NCI-H460 (cell line): ENCODE data around the gene EDN1. TPM values are rescaled to one million over a fixed set of nuclear protein-coding genes. Genes with fewer than 3 reads are reported as not detected.
A peak's percentile ranks its signal among the peaks of the same experiment; 100 is the strongest.
"Not testable (repeated sequence)": the region's sequence is repeated elsewhere in the genome, so short reads cannot be mapped to it uniquely, and the experiment has no call there.

Source experiments
- DNase-seq: peaks from one replicate; pipeline ENCODE4 v3.0.0-alpha.2; 2016; ENCODE audit warnings: low read depth; ENCODE audit errors: extremely low read depth
- total RNA-seq: library from RNA; depleted of rRNA; stranded (reverse); fragments of >200 nt; shearing (Covaris generic); gene quantifications from 2 replicates; pipeline ENCODE4 v1.2.3, GENCODE V29; 2014

The EDN1 gene
- total RNA-seq, 1 experiment from 2014 or later: 12.0 TPM

- DNase-seq: no peak
Measured at GRCh38 chr6:12318749-12319148, 28.6 kb downstream of the EDN1 start.

DNA sequence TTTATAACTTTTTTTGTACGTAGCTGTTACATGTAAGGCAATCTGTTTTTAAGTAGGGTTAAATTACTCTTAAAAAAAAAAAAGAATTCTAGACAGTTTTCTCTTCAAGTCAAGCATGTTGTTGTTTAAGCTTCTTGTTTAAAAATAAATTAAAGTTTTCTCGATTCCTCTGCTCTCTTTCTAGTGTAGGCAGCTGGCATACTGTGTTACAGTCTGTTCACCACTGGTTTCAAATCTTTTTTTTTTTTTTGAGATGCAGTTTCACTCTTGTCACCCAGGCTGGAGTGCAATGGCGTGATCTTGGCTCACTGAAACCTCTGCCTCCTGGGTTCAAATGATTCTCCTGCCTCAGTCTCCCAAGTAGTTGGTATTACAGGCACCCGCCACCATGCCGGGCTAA lies 29.9 kb downstream of the EDN1 start:
- DNase-seq: not testable (repeated sequence)

GRCh38 chr6:12324099-12324498 lies 33.9 kb downstream of the EDN1 start:
- DNase-seq: peak; percentile 74

- DNase-seq: no peak
Measured at GRCh38 chr6:12324748-12325147, 34.6 kb downstream of the EDN1 start.

- DNase-seq: no peak
Measured at GRCh38 chr6:12325872-12326271, 35.7 kb downstream of the EDN1 start.

DNA sequence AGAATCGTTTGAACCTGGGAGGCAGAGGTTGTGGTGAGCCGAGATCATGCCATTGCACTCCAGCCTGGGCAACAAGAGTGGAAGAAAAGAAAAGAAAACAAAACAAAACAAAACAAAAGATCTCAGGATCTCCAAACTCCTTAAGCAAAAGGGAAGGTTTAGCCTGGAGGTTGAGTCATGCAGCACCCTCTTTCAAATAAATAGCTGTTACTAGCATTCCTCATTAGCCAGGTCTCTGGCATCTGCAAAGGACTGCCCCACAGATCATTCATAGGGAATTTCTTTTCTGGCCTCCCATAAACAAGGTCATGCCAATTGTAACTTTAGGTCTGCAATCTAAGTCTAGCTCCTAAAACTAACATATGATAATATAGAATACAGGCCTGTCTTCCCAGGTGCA lies 37.2 kb downstream of the EDN1 start:
- no peak for DNase-seq

GRCh38 chr6:12327988-12328387 lies 37.8 kb downstream of the EDN1 start:
- DNase-seq: no peak

GRCh38 chr6:12328701-12329100 lies 38.5 kb downstream of the EDN1 start:
- no peak for DNase-seq

GRCh38 chr6:12331474-12331873 lies 41.3 kb downstream of the EDN1 start:
- no peak for DNase-seq

- DNase-seq: no peak
Measured at GRCh38 chr6:12331951-12332749, 42.0 kb downstream of the EDN1 start.

DNA sequence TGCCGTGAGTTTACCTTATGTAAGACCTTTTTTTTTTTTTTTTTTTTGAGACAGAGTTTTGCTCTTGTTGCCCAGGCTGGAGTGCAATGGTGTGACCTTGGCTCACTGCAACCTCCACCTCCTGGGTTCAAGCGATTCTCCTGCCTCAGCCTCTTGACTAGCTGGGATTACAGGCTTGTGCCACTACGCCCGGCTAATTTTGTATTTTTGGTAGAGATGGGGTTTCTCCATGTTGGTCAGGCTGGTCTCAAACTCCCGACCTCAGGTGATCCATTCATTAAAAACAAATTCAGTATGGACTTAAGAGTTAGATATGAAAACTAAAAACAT lies 42.6 kb downstream of the EDN1 start:
- DNase-seq: not testable (repeated sequence)

DNA sequence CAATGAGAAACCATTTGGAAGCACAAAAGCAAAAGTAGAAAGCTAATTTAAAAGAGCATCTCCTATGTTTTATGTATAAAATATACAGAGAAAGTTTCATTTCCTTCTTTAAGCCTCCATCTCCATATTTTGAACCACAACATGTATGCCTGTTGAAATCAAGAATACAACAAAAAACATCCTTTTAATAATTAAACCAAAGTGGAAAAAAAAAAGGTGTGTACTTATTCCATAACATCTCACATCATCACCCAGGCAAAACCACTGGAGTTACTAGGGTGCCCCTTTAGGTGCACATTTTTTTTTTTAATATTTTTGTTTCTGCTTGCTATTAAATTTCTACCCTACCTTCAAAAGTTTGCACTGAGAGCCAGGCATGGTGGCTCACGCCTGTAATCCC lies 43.0 kb downstream of the EDN1 start:
- DNase-seq: no peak

- DNase-seq: no peak
Measured at GRCh38 chr6:12334526-12335130, 44.5 kb downstream of the EDN1 start.

DNA sequence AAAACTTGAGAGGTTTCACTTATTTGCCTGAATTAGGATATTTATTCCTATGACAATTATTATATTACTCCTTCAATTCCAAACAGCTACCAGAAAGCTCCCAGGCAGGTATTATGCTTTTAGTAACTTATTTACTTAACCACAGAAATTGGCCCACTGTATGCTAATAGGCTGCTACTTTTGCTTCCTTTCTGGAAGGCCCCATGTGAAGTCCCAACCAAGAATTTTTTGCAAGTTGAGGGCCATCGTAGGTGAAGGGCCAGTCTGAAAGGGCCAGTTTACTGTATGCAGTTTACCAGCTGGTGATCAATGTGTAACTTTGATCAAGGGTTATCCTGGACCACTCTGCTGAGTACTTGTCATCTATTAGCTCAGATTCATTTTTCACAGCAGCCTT lies 45.0 kb downstream of the EDN1 start:
- DNase-seq: no peak

- DNase-seq: no peak
Measured at GRCh38 chr6:12335717-12336116, 45.6 kb downstream of the EDN1 start.

GRCh38 chr6:12336121-12336971 lies 46.2 kb downstream of the EDN1 start:
- DNase-seq: no peak

DNA sequence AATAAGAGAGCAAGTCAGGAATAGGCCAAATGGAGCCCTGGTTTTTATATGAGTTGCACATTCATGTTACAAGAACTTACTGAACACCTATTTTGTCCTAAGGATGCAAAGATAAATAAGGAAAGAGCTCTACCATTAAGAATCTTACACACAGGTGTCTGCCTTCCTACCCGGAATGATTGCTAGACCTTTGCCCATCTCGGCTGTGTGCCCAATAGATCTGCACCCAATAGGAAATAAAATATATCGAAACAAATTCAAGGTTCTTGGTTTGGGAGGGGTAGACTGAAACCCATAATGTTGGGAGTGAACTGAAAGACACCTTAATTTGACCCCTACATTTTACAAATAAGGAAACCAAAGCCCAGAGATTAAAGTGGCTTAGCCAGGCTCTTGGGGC lies 48.9 kb downstream of the EDN1 start:
- DNase-seq: no peak

GRCh38 chr6:12339808-12340487 lies 49.8 kb downstream of the EDN1 start:
- DNase-seq: no peak

DNA sequence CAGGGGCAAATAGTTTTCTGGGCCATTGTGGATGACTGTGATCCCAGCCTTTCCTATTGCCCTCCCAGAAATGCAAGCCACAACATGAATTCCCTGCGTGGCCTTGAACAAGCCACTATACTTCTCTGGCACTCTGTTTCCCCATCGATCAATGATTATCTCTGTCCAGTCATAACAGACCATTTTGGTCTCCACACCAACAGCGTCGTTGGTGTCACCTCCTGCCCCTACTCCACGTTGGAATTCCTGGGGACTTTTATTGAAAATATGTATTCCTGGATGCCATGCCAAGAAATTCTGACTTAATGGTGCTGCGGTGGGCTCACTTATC lies 50.3 kb downstream of the EDN1 start:
- no peak for DNase-seq

DNA sequence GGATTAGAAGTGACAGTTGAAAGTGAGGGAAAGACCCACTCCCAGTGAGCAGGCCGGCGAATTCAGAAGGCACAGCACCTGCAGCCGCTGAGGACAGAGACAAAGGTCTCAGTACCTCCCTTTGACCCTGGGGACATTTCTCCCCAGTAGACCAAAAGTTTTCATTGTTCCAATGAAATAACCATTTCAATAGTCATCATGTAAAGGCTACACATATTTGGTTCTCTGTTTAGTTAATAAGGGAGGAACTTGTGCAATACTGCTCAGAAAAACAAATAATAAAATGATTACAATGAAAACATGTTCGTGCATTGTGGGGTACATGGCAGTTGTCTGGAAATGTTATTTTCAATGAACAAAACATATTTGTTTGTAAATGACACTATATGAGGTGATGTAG lies 52.5 kb downstream of the EDN1 start:
- DNase-seq: no peak

DNA sequence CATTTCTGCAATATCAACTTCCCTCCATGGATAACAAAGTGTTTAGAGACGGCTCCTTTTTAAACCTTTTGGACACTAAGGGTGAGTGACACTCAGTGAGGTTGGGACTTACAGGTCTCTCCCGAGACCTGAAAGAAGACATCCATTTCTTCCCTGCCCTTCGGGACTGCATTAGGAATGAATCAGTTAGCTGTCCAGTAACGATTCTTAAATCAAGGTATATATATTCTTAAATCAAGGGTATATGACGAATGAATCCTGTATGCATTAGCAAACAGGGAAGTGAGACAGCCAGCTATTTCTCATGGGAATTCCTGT lies 52.9 kb downstream of the EDN1 start:
- DNase-seq: no peak
